Caco-2 (cell line): Measurements from ENCODE around the gene LRP1B. TPM values are rescaled to one million over a fixed set of nuclear protein-coding genes. Genes with fewer than 3 reads are reported as not detected.

Experiments used
- BruUV-seq: library from RNA; stranded (reverse); fragments of 400-500 nt; replicated peaks from 2 replicates; lab custom pipeline; 2021; lab: Mats Ljungman, UMichigan
- CTCF ChIA-PET: fragments of 300-600 bp; sonication (Branson Sonifier 250); formaldehyde crosslinking; loops from one replicate; lab custom pipeline; 2022; ENCODE audit warnings: antibody characterized with exemption; lab: Charles Lee
- POLR2A ChIA-PET: fragments of 300-600 bp; sonication (Branson Sonifier 250); formaldehyde crosslinking; loops from one replicate; lab custom pipeline; 2022; ENCODE audit warnings: antibody characterized with exemption; lab: Charles Lee
- DNase-seq, 2 experiments: peaks; one replicate each; pipeline versions ENCODE4 v3.0.0 to v3.0.0-alpha.2; 2020 to 2022
- H3K27me3 ChIP-seq: replicated peaks from 2 replicates; pipeline ENCODE4 v1.6.0; 2011; ENCODE audit warnings: low read length; ENCODE audit not compliant: control insufficient read depth, insufficient read depth
- H3K36me3 ChIP-seq: 2 replicates; pipeline ENCODE4 v1.5.1; 2011; ENCODE audit warnings: low read length; ENCODE audit not compliant: control insufficient read depth, insufficient read depth
- H3K4me1 ChIP-seq: fragments of 250-450 bp; sonication (Bioruptor Pico); 2 replicates; pipeline ENCODE4 v1.5.1; 2020; ENCODE audit warnings: mild to moderate bottlenecking
- H3K4me3 ChIP-seq: 2 replicates; pipeline ENCODE4 v1.5.1; 2011; ENCODE audit warnings: low read depth, mild to moderate bottlenecking, control low read depth, low read length
- H3K9me3 ChIP-seq: fragments of 250-450 bp; sonication (Bioruptor Pico); 2 replicates; pipeline ENCODE4 v1.5.1; 2020; ENCODE audit warnings: mild to moderate bottlenecking, moderate library complexity
- H3K27ac Mint-ChIP-seq: one replicate; pipeline ENCODE4 v1.8.0; 2022; ENCODE audit warnings: mixed read lengths; ENCODE audit not compliant: unreplicated experiment
- H3K27me3 Mint-ChIP-seq: one replicate; pipeline ENCODE4 v1.8.0; 2022; ENCODE audit warnings: mixed read lengths; ENCODE audit not compliant: insufficient read depth, unreplicated experiment
- H3K36me3 Mint-ChIP-seq: one replicate; pipeline ENCODE4 v1.8.0; 2022; ENCODE audit warnings: mild to moderate bottlenecking, mixed read lengths; ENCODE audit not compliant: insufficient read depth, unreplicated experiment
- H3K4me1 Mint-ChIP-seq: one replicate; pipeline ENCODE4 v1.8.0; 2022; ENCODE audit warnings: low read depth, mixed read lengths; ENCODE audit not compliant: unreplicated experiment
- H3K4me3 Mint-ChIP-seq: one replicate; pipeline ENCODE4 v1.8.0; 2022; ENCODE audit warnings: mild to moderate bottlenecking, moderate library complexity, mixed read lengths; ENCODE audit not compliant: unreplicated experiment
- H3K9me3 Mint-ChIP-seq: one replicate; pipeline ENCODE4 v1.8.0; 2022; ENCODE audit warnings: mixed read lengths; ENCODE audit not compliant: unreplicated experiment
- CTCF ChIP-seq, 2 experiments: fragments of 200-600 bp in 1 of 2; IDR thresholded peaks; 1 replicate in 1 of 2; 2 replicates in 1 of 2; pipeline versions ENCODE4 v1.5.1 to v1.8.0; 2011 to 2022; ENCODE audit warnings: antibody characterized with exemption in 1 of 2, control low read depth in 1 of 2, inconsistent platforms in 1 of 2, low read depth in 1 of 2, low read length in 1 of 2, mild to moderate bottlenecking in 1 of 2, moderate library complexity in 1 of 2; ENCODE audit not compliant: insufficient read depth in 1 of 2, severe bottlenecking in 1 of 2, unreplicated experiment in 1 of 2
- intact Hi-C: fragments of 100-400 bp; cut with micrococcal nuclease; formaldehyde crosslinking; loops from one replicate; pipeline ENCODE4 v1.10.0; 2022; ENCODE audit not compliant: unreplicated experiment
- total RNA-seq: library from RNA; stranded (reverse); gene quantifications from 2 replicates; pipeline ENCODE4 v1.2.3, GENCODE V29; 2022

The LRP1B gene
- total RNA-seq, 1 experiment from 2014 or later, result not detected

DNA sequence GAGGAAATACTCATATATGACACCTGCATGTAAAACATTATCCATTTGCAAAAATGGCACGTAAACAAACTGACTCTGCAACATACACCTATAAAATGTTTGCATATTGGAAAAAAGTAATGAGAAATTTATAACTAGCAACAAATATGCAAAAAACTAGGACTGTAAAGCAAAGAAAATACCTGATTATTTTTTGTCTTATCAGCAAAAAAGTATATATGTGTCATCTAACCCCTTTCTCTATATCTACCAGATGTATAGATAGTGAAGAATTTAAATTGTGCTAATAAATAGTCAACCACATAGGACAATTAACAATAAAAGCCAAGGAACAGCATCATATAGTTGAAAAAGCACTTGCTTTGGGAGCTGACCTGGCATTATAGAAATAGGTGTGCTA is 543.8 kb downstream of the LRP1B start:
- DNase-seq, result no peak
- Histone ChIP-seq H3K4me3 (no peak overlapping the region), H3K9me3 (no peaks in the 10 kb centered on the region), H3K27me3 (no peaks in the 10 kb centered on the region), H3K36me3 (no peaks in the 10 kb centered on the region), H3K4me1 (no peaks in the 10 kb centered on the region)
- peaks cover 5% of the 10 kb centered on the region for H3K27me3 Mint-ChIP-seq
- ChIA-PET CTCF (no interaction called here), POLR2A (no interaction called here)
- H3K4me3 Mint-ChIP-seq, result no peak overlapping the region
- no TSS peak for BruUV-seq
- H3K36me3 Mint-ChIP-seq, result no peaks in the 10 kb centered on the region
- H3K27ac Mint-ChIP-seq, result no peak overlapping the region
- no peak for TF ChIP-seq CTCF (IDR thresholded peaks at IDR 0.05; ENCODE audit: insufficient read depth in 1 of 2, low read depth in 1 of 2, low read length in 1 of 2, severe bottlenecking in 1 of 2, unreplicated experiment in 1 of 2)
- intact Hi-C loops, result no loop called here
- no peaks in the 10 kb centered on the region for H3K4me1 Mint-ChIP-seq
- no peaks in the 10 kb centered on the region for H3K9me3 Mint-ChIP-seq

DNA sequence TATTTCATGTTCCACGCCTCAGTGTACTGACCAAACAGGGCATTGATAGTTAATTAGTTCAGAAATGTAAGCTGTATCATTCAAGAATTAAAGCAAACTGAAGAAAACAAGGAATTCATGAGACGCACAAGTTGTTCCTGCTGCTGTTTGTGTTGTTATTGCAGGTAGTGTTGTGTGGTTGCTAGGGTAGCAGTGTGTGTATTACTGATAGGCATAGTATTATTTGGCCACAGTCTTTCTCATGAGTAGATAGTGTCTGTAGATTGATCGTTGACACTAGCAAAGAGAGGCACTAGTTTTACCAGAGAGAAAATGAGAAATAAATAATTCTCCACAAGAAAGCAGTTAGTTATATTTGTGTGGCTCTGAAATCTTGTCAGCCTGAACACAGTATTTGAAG is 548.6 kb downstream of the LRP1B start:
- no TSS peak for BruUV-seq
- POLR2A ChIA-PET, result no interaction called here

DNA sequence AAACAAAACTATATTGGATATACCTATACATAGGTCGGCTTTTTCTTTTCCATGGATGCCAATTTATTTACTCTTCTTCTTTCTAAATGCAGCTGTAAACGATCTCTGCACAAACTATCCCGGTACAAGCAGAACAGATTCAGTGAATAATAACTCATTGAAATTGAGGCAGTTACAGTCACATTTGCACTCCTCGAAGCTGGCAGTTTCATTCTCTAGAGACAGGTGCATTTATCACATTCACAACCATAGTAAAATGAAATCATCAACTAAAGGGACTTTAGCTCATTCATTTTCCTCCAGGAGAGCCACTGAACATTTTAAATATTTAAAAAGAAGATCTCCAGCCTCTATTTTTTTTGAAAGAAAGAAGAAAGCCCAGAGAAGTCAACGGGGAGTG is 551.7 kb downstream of the LRP1B start:
- no peak overlapping the region for H3K4me3 Mint-ChIP-seq
- no TSS peak for BruUV-seq
- no peak for TF ChIP-seq CTCF (IDR thresholded peaks at IDR 0.05; ENCODE audit: insufficient read depth in 1 of 2, low read depth in 1 of 2, low read length in 1 of 2, severe bottlenecking in 1 of 2, unreplicated experiment in 1 of 2)
- no peak overlapping the region for H3K27ac Mint-ChIP-seq
- no peak for DNase-seq
- no peaks in the 10 kb centered on the region for H3K9me3 ChIP-seq
- H3K36me3 ChIP-seq, result no peaks in the 10 kb centered on the region
- H3K36me3 Mint-ChIP-seq, result no peaks in the 10 kb centered on the region
- H3K27me3 Mint-ChIP-seq, result peaks cover 5% of the 10 kb centered on the region
- no peaks in the 10 kb centered on the region for H3K4me1 ChIP-seq
- H3K27me3 ChIP-seq, result no peaks in the 10 kb centered on the region
- H3K4me3 ChIP-seq, result no peak overlapping the region
- H3K9me3 Mint-ChIP-seq, result no peaks in the 10 kb centered on the region
- intact Hi-C loops, result no loop called here
- no peaks in the 10 kb centered on the region for H3K4me1 Mint-ChIP-seq
- ChIA-PET CTCF (no interaction called here), POLR2A (no interaction called here)

More for the DNA sequence above, 548.6 kb downstream of the LRP1B start:
- Histone ChIP-seq H3K4me3 (no peak overlapping the region), H3K9me3 (no peaks in the 10 kb centered on the region), H3K4me1 (no peaks in the 10 kb centered on the region), H3K27me3 (no peaks in the 10 kb centered on the region), H3K36me3 (no peaks in the 10 kb centered on the region)
- intact Hi-C loops, result no loop called here
- CTCF ChIA-PET, result no interaction called here
- DNase-seq, result no peak
- Mint-ChIP-seq H3K27me3 (peaks cover 7% of the 10 kb centered on the region), H3K9me3 (no peaks in the 10 kb centered on the region), H3K4me3 (no peak overlapping the region), H3K4me1 (no peaks in the 10 kb centered on the region), H3K36me3 (no peaks in the 10 kb centered on the region), H3K27ac (no peak overlapping the region)
- no peak for TF ChIP-seq CTCF (IDR thresholded peaks at IDR 0.05; ENCODE audit: insufficient read depth in 1 of 2, low read depth in 1 of 2, low read length in 1 of 2, severe bottlenecking in 1 of 2, unreplicated experiment in 1 of 2)
